T-helper 1 cell (primary cell): ENCODE results near the gene NCAM2.

ENCODE experiments used
- DNase-seq, 5 donors: peaks; one replicate each; pipeline ENCODE4 v3.0.0-alpha.2; 2012 to 2020

The NCAM2 gene

DNA sequence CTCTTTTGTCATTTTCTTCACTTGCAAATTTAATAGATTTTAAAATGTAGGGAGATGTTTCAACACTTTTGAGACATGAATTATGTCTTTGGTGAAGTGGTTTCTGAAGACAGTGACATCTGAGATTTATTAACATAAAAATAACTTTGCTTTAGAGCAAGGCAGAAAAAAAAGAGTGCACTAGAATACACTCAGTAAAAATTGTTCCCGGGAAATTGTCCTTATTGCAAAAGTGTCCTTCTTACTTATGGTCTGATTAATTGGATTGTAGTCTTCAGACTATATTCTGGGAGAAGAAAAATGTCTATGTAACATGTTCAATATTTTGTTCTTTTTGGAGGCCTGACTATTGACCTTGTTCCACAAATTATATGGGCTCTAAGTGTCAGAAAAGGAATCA lies 468.5 kb downstream of the NCAM2 start:
- no peak for DNase-seq

GRCh38 chr21:21468003-21468402 lies 469.8 kb downstream of the NCAM2 start:
- DNase-seq = no peak

DNA sequence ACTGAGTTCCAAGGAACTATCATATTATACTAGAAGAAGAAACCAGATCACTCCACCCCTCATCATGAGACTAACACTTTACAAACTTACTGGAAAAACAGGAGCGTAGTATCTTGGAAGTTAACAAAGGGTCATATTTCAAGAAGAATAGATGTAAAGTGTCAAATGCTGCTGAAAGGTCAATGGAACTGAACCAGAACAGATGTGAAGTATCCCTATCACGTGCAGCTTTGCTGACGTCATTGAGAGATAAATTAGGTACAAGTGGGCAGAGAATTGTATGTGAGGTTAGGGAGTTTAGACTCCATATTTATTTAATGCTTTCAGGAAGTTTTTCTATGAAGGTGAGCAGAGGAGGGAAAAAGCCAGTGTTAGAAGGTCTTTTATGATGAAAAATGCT lies 483.0 kb downstream of the NCAM2 start:
- no peak for DNase-seq

DNA sequence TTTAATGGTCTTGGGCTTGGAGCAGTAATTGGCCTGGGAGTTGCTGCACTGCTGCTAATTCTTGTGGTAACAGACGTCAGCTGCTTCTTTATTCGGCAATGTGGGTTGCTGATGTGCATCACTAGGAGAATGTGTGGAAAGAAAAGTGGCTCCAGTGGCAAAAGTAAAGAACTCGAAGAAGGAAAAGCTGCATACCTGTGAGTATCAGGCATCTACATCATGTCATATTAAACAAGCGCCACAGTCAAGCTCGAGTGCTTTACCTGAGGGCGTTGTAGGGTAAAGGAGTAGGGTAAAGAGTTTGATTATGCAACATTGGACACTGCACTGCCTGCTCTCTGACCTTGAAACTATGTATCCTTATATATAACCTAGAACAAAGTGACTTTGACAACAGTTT lies 510.6 kb downstream of the NCAM2 start:
- no peak for DNase-seq

DNA sequence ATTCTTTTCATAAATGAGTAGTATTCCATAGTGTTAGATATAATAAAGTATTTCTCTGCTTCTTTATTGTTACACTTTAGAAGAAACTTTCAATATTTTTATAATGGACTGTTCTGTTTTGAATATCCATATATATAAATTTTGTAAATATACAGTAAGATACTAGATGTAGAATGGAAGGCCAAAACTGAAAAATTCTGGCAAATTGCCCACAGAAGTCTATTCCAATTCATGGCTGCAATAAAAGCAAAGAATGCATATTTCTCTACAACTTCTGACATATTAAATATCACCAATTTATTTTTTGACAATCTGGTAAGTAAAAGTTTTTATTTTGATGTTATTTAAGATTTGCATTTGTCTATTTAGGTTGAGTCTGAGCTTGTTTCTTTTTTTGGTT lies 532.5 kb downstream of the NCAM2 start:
- DNase-seq = no peak

DNA sequence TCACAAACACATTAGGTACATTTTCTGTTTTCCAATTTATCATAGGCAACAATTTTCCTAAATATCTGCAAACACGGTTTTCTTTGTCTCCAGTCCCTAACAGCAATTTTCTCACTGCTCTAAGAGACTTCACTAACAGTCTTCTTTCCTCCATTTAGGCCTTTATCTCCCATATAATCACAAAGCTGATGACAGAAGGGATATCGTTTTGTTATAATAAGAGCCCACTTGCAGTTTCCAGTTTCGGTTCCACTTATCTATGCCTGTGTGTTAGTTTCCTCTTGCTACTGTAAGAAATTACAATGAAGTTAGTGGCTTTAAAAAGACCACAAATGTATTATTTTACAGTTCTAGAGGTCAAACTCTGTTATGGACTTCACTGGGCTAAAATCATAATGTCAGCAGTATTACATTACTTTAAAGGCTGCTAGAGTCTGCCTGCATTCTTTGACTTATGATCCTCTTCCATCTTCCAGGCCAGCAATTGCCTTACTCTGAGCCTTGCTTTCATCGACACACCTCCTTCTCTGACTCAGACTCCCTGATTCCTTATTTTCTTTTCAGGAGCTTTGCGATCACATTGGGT lies 549.3 kb downstream of the NCAM2 start:
- DNase-seq = no peak

DNA sequence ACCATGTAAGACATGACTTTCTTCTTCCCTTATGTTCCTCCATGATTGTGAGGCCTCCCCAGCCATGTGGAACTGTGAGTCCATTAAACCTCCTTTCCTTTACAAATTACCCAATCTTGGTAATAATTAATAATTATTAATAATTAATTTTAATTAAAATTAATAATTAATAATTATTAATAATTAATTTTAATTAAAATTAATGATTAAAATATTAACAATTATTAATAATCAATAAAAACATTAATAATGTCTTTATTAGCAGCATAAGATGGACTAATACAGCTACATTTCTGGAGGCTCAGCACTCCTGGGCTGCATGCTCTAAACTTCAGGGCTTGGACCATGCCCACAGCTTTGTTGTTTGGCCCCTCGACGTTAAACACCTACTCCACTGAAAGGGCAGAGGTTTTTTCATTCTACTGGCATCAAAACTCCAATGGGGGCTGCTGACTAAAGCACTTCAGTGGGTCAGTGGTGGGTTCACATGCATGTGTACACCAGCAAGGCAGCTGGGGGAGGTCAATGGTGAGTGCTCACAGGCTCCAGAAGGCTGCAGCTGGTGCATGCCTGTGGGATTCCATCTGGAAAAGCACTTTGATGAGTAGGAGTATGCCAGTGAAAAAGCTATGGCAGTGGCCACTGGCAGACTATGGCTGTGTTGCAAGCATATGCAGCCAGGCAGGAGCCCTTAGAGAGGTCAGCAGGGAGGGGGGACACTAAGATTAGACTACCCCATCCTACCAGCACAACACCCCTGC lies 561.3 kb downstream of the NCAM2 start:
- no peak for DNase-seq
